HepG2 (cell line): Measurements from ENCODE around the gene ARHGAP35. TPM values are rescaled to one million over a fixed set of nuclear protein-coding genes. Genes with fewer than 3 reads are reported as not detected.
A peak's percentile ranks its signal among the peaks of the same experiment; 100 is the strongest.

Source experiments
- ATAC-seq: fragments of 200-7000 bp; cut with Tn5 transposase; 3 replicates; pipeline ENCODE4 v1.9.1; 2020; ENCODE audit warnings: mild to moderate bottlenecking, moderate library complexity
- BruUV-seq: library from RNA; stranded (reverse); fragments of 400-500 nt; replicated peaks from 2 replicates; lab custom pipeline; 2021; lab: Mats Ljungman, UMichigan
- CTCF ChIA-PET: fragments of 300-600 bp; formaldehyde crosslinking; extraction: SDS; loops from one replicate; lab custom pipeline; 2021; ENCODE audit warnings: low total read pairs, inconsistent platforms, low intra/inter-chr PET ratio; lab: Yijun Ruan, JAX
- POLR2A ChIA-PET: fragments of 350-600 bp; sonication (Branson Sonifier 250); formaldehyde crosslinking; loops from one replicate; lab custom pipeline; 2020; ENCODE audit warnings: antibody characterized with exemption, inconsistent platforms; lab: Yijun Ruan, JAX
- DNase-seq: peaks from one replicate; pipeline ENCODE4 v3.0.0-alpha.2; 2015; ENCODE audit warnings: low spot score
- FAIRE-seq: peaks from 3 replicates; lab custom pipeline; 2011; peaks lifted over from hg19 to GRCh38; lab: Jason Lieb, UNC
- H2AFZ ChIP-seq: one replicate; pipeline ENCODE4 v1.6.1; 2011; ENCODE audit warnings: low read length, inconsistent platforms
- H3K27ac ChIP-seq: fragments of 300-600 bp; 3 replicates; pipeline ENCODE4 v1.8.0; 2011; ENCODE audit warnings: mixed run types, mild to moderate bottlenecking, mixed read lengths, low read length, inconsistent platforms; ENCODE audit not compliant: insufficient read depth; ENCODE audit errors: extremely low read length
- H3K27me3 ChIP-seq, 2 experiments: fragments of 200-600 bp in 1 of 2; 2 replicates in 1 of 2; 3 replicates in 1 of 2; pipeline versions ENCODE4 v1.6.0 to v1.8.0; 2011; ENCODE audit warnings: low read length in 2 of 2, mild to moderate bottlenecking in 2 of 2, moderate library complexity in 2 of 2, inconsistent platforms in 1 of 2; ENCODE audit not compliant: insufficient read depth in 2 of 2, control insufficient read depth in 1 of 2
- H3K36me3 ChIP-seq, 2 experiments: fragments of 200-600 bp in 1 of 2; replicated peaks in 1 of 2; 2 replicates in 1 of 2; 3 replicates in 1 of 2; pipeline versions ENCODE4 v1.5.1 to v1.8.0; 2011; ENCODE audit warnings: low read length in 2 of 2, inconsistent platforms in 1 of 2; ENCODE audit not compliant: insufficient read depth in 2 of 2, control insufficient read depth in 1 of 2
- H3K4me1 ChIP-seq: 2 replicates; pipeline ENCODE4 v1.5.1; 2012; ENCODE audit warnings: low read length, inconsistent platforms; ENCODE audit not compliant: insufficient read depth
- H3K4me2 ChIP-seq: 2 replicates; pipeline ENCODE4 v1.6.0; 2011; ENCODE audit warnings: low read depth, low read length, inconsistent platforms
- H3K4me3 ChIP-seq, 3 experiments: fragments of 200-600 bp in 1 of 3; sonication (generic), shearing (Covaris generic) in 1 of 3; replicated peaks in 1 of 3; 2 replicates each; pipeline ENCODE4 v1.5.1; 2011 to 2016; ENCODE audit warnings: low read length in 3 of 3, inconsistent platforms in 2 of 3, low read depth in 2 of 3, mild to moderate bottlenecking in 2 of 3, control low read depth in 1 of 3, mixed read lengths in 1 of 3; ENCODE audit not compliant: insufficient read depth in 1 of 3
- H3K79me2 ChIP-seq: one replicate; pipeline ENCODE4 v1.6.1; 2011; ENCODE audit warnings: low read length, inconsistent platforms; ENCODE audit not compliant: insufficient read depth
- H3K9ac ChIP-seq: 2 replicates; pipeline ENCODE4 v1.6.0; 2011; ENCODE audit warnings: mild to moderate bottlenecking, low read depth, low read length, inconsistent platforms; ENCODE audit not compliant: insufficient read depth
- H3K9me3 ChIP-seq: 2 replicates; pipeline ENCODE4 v1.5.1; 2012; ENCODE audit warnings: mild to moderate bottlenecking, low read length
- H4K20me1 ChIP-seq: 2 replicates; pipeline ENCODE4 v1.6.0; 2011; ENCODE audit warnings: inconsistent platforms, mild to moderate bottlenecking, low read length, moderate library complexity; ENCODE audit not compliant: insufficient read depth
- FOXM1 ChIP-seq: sonication (generic); formaldehyde crosslinking; IDR thresholded peaks from 2 replicates; pipeline ENCODE4 v1.5.0; 2020; ENCODE audit warnings: missing genetic modification reagents
- IKZF5 ChIP-seq: IDR thresholded peaks from 2 replicates; pipeline ENCODE4 v1.6.1; 2018; ENCODE audit warnings: missing genetic modification reagents, mild to moderate bottlenecking, missing compliant biosample characterization
- KLF15 ChIP-seq: sonication (generic); formaldehyde crosslinking; IDR thresholded peaks from 2 replicates; pipeline ENCODE4 v1.8.1; 2023; ENCODE audit warnings: borderline replicate concordance, mild to moderate bottlenecking, inconsistent platforms, missing genetic modification reagents, mixed read lengths
- PRDM15 ChIP-seq: sonication (generic); formaldehyde crosslinking; IDR thresholded peaks from 2 replicates; pipeline ENCODE4 v1.4.0; 2020; ENCODE audit warnings: missing genetic modification reagents
- YY1 ChIP-seq: IDR thresholded peaks from 2 replicates; pipeline ENCODE4 v1.6.1; 2011; ENCODE audit warnings: low read length, low read depth, moderate library complexity, mild to moderate bottlenecking; ENCODE audit not compliant: insufficient read depth, insufficient replicate concordance
- ZNF30 ChIP-seq: sonication (generic); formaldehyde crosslinking; IDR thresholded peaks from 2 replicates; pipeline ENCODE4 v1.5.0; 2020; ENCODE audit warnings: mild to moderate bottlenecking, missing genetic modification reagents
- ZNF33B ChIP-seq: sonication (generic); formaldehyde crosslinking; IDR thresholded peaks from 2 replicates; pipeline ENCODE4 v1.5.1; 2020; ENCODE audit warnings: mild to moderate bottlenecking, missing genetic modification reagents
- ZNF510 ChIP-seq: sonication (generic); formaldehyde crosslinking; IDR thresholded peaks from 2 replicates; pipeline ENCODE4 v1.4.0; 2020; ENCODE audit warnings: low read depth, mild to moderate bottlenecking, missing genetic modification reagents
- ZNF619 ChIP-seq: sonication (generic); formaldehyde crosslinking; IDR thresholded peaks from 2 replicates; pipeline ENCODE4 v1.4.0; 2020; ENCODE audit warnings: mild to moderate bottlenecking, missing genetic modification reagents
- ZSCAN12 ChIP-seq: sonication (generic); formaldehyde crosslinking; IDR thresholded peaks from 2 replicates; pipeline ENCODE4 v1.9.0; 2021; ENCODE audit warnings: mild to moderate bottlenecking, missing genetic modification reagents
- in situ Hi-C: cut with HindIII; loops from 2 replicates; pipeline ENCODE4 v1.10.0; 2017; ENCODE audit warnings: low pct_unique_long_range_greater_than_20kb; ENCODE audit not compliant: extremely low pct_ligation_motif_present
- intact Hi-C: fragments of 100-400 bp; cut with micrococcal nuclease; formaldehyde crosslinking; loops from one replicate; pipeline ENCODE4 v1.10.0; 2022; ENCODE audit not compliant: unreplicated experiment
- polyA plus RNA-seq, 8 experiments: library from polyadenylated mRNA; depleted of rRNA in 3 of 8; stranded (reverse) in 7 of 8; unstranded in 1 of 8; fragments of >200 nt; fragmentation: Illumina TruSeq in 4 of 8; extraction: Trizol in 4 of 8; gene quantifications; 2 replicates each; pipeline versions ENCODE4 v1.2.1 to v1.2.3, GENCODE V29; 2011 to 2016; ENCODE audit warnings: low read depth in 4 of 8, missing spikeins in 1 of 8, mixed read lengths in 1 of 8; ENCODE audit not compliant: insufficient read depth in 1 of 8
- total RNA-seq, 5 experiments: library from RNA; depleted of rRNA; stranded (reverse); fragments of >200 nt; fragmentation: Illumina TruSeq; extraction: Trizol; gene quantifications; 2 replicates each; pipeline ENCODE4 v1.2.3, GENCODE V29; 2016; ENCODE audit warnings: low read depth in 1 of 5
- TF ChIP-seq, protein P1 (sequence below): sonication (generic); formaldehyde crosslinking; IDR thresholded peaks from 2 replicates; pipeline ENCODE4 v1.8.1; 2022; ENCODE audit warnings: low read depth, mild to moderate bottlenecking, missing genetic modification reagents
- TF ChIP-seq, protein P2 (sequence below): sonication (generic); formaldehyde crosslinking; IDR thresholded peaks from 2 replicates; pipeline ENCODE4 v1.4.0; 2020; ENCODE audit warnings: mild to moderate bottlenecking, missing genetic modification reagents

Gene ARHGAP35
- total and polyA plus RNA-seq, 2 of the 13 experiments (the other 11 are each of a cell fraction or from before 2014, with no cell fraction given): 30.1 to 30.2 TPM

- FAIRE-seq (no peak), DNase-seq (no peak), ATAC-seq (no peak)
- peaks cover 0 to 5% of the 10 kb centered on the region in 2 experiments; a peak in 1 of 5 replicates for H3K36me3 ChIP-seq
- ChIA-PET CTCF (no interaction called here), POLR2A (interaction anchor here (1.5 kb wide), 1 partner anchor 11 kb away, joined by 6 read pairs; no protein-coding TSS in a partner anchor)
- H4K20me1 ChIP-seq: peaks cover 34% of the 10 kb centered on the region
- H3K27me3 ChIP-seq: no peaks in the 10 kb centered on the region
- H3K4me2 ChIP-seq: no peak overlapping the region
- TF ChIP-seq KLF15 (CRISPR knock-in tag): no peak
- TF ChIP-seq ZNF30 (CRISPR knock-in tag): no peak
- no peak for TF ChIP-seq IKZF5 (CRISPR knock-in tag)
- TF ChIP-seq PRDM15 (CRISPR knock-in tag): no peak
- TF ChIP-seq, protein P1, sequence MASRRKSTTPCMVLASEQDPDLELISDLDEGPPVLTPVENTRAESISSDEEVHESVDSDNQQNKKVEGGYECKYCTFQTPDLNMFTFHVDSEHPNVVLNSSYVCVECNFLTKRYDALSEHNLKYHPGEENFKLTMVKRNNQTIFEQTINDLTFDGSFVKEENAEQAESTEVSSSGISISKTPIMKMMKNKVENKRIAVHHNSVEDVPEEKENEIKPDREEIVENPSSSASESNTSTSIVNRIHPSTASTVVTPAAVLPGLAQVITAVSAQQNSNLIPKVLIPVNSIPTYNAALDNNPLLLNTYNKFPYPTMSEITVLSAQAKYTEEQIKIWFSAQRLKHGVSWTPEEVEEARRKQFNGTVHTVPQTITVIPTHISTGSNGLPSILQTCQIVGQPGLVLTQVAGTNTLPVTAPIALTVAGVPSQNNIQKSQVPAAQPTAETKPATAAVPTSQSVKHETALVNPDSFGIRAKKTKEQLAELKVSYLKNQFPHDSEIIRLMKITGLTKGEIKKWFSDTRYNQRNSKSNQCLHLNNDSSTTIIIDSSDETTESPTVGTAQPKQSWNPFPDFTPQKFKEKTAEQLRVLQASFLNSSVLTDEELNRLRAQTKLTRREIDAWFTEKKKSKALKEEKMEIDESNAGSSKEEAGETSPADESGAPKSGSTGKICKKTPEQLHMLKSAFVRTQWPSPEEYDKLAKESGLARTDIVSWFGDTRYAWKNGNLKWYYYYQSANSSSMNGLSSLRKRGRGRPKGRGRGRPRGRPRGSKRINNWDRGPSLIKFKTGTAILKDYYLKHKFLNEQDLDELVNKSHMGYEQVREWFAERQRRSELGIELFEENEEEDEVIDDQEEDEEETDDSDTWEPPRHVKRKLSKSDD (CRISPR knock-in tag): no peak
- TF ChIP-seq FOXM1: no peak
- no peak for TF ChIP-seq ZNF33B
- TF ChIP-seq, protein P2, sequence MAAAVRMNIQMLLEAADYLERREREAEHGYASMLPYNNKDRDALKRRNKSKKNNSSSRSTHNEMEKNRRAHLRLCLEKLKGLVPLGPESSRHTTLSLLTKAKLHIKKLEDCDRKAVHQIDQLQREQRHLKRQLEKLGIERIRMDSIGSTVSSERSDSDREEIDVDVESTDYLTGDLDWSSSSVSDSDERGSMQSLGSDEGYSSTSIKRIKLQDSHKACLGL (CRISPR knock-in tag): no peak
- no peak for TF ChIP-seq ZNF510
- TF ChIP-seq ZNF619 (CRISPR knock-in tag): no peak
- no peak for TF ChIP-seq YY1
- TF ChIP-seq ZSCAN12 (CRISPR knock-in tag): no peak
- H3K27ac ChIP-seq: peak overlapping the region; percentile 24
- H2AFZ ChIP-seq: no peak overlapping the region
- no peak overlapping the region for H3K4me3 ChIP-seq
- H3K4me1 ChIP-seq: peaks cover 49% of the 10 kb centered on the region
- H3K9me3 ChIP-seq: no peaks in the 10 kb centered on the region
- BruUV-seq: no TSS peak
- no peak overlapping the region for H3K9ac ChIP-seq
- in situ Hi-C loops: no loop called here
- peaks cover 87% of the 10 kb centered on the region for H3K79me2 ChIP-seq
- intact Hi-C loops: no loop called here
Observed at GRCh38 chr19:46901701-46902401, 41.1 kb downstream of the ARHGAP35 start.
